WTC11 (cell line): ENCODE data around the gene ALK.

Experiments used
- ATF3 ChIP-seq: sonication (generic); formaldehyde crosslinking; conservative IDR thresholded peaks from 2 replicates; pipeline ENCODE4 v1.8.1; 2022; ENCODE audit warnings: mild to moderate bottlenecking, missing genetic modification reagents
- CREB1 ChIP-seq: sonication (generic); formaldehyde crosslinking; IDR thresholded peaks from 2 replicates; pipeline ENCODE4 v1.8.0; 2023; ENCODE audit warnings: mild to moderate bottlenecking, missing genetic modification reagents
- CTCF ChIP-seq: fragments of 200-600 bp; IDR thresholded peaks from 2 replicates; pipeline ENCODE4 v1.8.0; 2022; ENCODE audit warnings: antibody characterized with exemption
- E2F5 ChIP-seq: sonication (generic); formaldehyde crosslinking; IDR thresholded peaks from 2 replicates; pipeline ENCODE4 v1.8.1; 2022; ENCODE audit warnings: mild to moderate bottlenecking, moderate library complexity, missing genetic modification reagents
- GABPB1 ChIP-seq: sonication (generic); formaldehyde crosslinking; IDR thresholded peaks from 2 replicates; pipeline ENCODE4 v1.8.1; 2023; ENCODE audit warnings: mild to moderate bottlenecking, missing genetic modification reagents
- NFATC4 ChIP-seq: fragments of 250-450 bp; sonication (Bioruptor Pico); IDR thresholded peaks from 2 replicates; pipeline ENCODE4 v1.9.0; 2021; ENCODE audit warnings: mild to moderate bottlenecking
- PRRX2 ChIP-seq: fragments of 250-450 bp; sonication (Bioruptor Pico); IDR thresholded peaks from 2 replicates; pipeline ENCODE4 v1.8.0; 2021; ENCODE audit warnings: mild to moderate bottlenecking
- TCF7 ChIP-seq: sonication (generic); formaldehyde crosslinking; IDR thresholded peaks from 2 replicates; pipeline ENCODE4 v1.8.0; 2022; ENCODE audit warnings: mild to moderate bottlenecking, low read depth, missing genetic modification reagents, moderate library complexity

GRCh38 chr2:29224693-29225551 is 696.5 kb downstream of the ALK start:
- no peak for TF ChIP-seq GABPB1 (CRISPR knock-in tag)
- no peak for TF ChIP-seq ATF3 (CRISPR knock-in tag)
- TF ChIP-seq CREB1 (CRISPR knock-in tag): no peak
- TF ChIP-seq PRRX2 (CRISPR knock-in tag): no peak
- TF ChIP-seq TCF7 (CRISPR knock-in tag): no peak
- no peak for TF ChIP-seq NFATC4 (CRISPR knock-in tag)
- no peak for TF ChIP-seq E2F5 (CRISPR knock-in tag)
- no peak for TF ChIP-seq CTCF
